Nephron (organoid): ENCODE results near the gene PMPCA.

ENCODE experiments used
- H3K27ac Mint-ChIP-seq, 3 experiments: 2 replicates each; pipeline ENCODE4 v1.8.0; 2020; ENCODE audit warnings: mixed read lengths in 3 of 3, mild to moderate bottlenecking in 2 of 3, moderate library complexity in 1 of 3
- H3K27me3 Mint-ChIP-seq: 2 replicates; pipeline ENCODE4 v1.8.0; 2021; ENCODE audit warnings: low read depth, mild to moderate bottlenecking, moderate library complexity, mixed read lengths
- H3K36me3 Mint-ChIP-seq: 2 replicates; pipeline ENCODE4 v1.8.0; 2020; ENCODE audit warnings: low read depth, mixed read lengths
- H3K4me1 Mint-ChIP-seq: 2 replicates; pipeline ENCODE4 v1.8.0; 2020; ENCODE audit warnings: mixed read lengths
- H3K4me3 Mint-ChIP-seq, 3 experiments: 2 replicates each; pipeline ENCODE4 v1.8.0; 2020; ENCODE audit warnings: mild to moderate bottlenecking in 3 of 3, mixed read lengths in 3 of 3, moderate library complexity in 2 of 3
- H3K9me3 Mint-ChIP-seq: 2 replicates; pipeline ENCODE4 v1.8.0; 2020; ENCODE audit warnings: mixed read lengths
- CTCF ChIP-seq, 3 experiments: fragments of 200-600 bp; sonication (generic); IDR thresholded peaks; one replicate each; pipeline ENCODE4 v1.5.0; 2021; ENCODE audit warnings: antibody characterized with exemption in 3 of 3; ENCODE audit not compliant: unreplicated experiment in 3 of 3

PMPCA gene

GRCh38 chr9:136472640-136473353, 62.3 kb downstream of the PMPCA start:
- Mint-ChIP-seq H3K4me3 (no peak overlapping the region), H3K9me3 (no peaks in the 10 kb centered on the region), H3K36me3 (peaks cover 38% of the 10 kb centered on the region), H3K4me1 (no peaks in the 10 kb centered on the region), H3K27ac (no peak overlapping the region), H3K27me3 (no peaks in the 10 kb centered on the region)
- no peak for TF ChIP-seq CTCF (IDR thresholded peaks at IDR 0.05; ENCODE audit: unreplicated experiment in 3 of 3)

GRCh38 chr9:136473354-136473721, 62.9 kb downstream of the PMPCA start:
- no peaks in the 10 kb centered on the region for H3K9me3 Mint-ChIP-seq
- H3K27ac Mint-ChIP-seq: no peak overlapping the region
- H3K27me3 Mint-ChIP-seq: no peaks in the 10 kb centered on the region
- H3K4me1 Mint-ChIP-seq: no peaks in the 10 kb centered on the region
- H3K36me3 Mint-ChIP-seq: peaks cover 40% of the 10 kb centered on the region
- TF ChIP-seq CTCF (IDR thresholded peaks at IDR 0.05; ENCODE audit: unreplicated experiment in 3 of 3): no peak
- no peak overlapping the region for H3K4me3 Mint-ChIP-seq
